DMS153 treated with DMSO at 0.1 percent for 48 hours (cell line): ENCODE data around the gene USH1C.

ENCODE experiments used
- DNase-seq: peaks from one replicate; lab custom pipeline; 2025; ENCODE audit not compliant: unreplicated experiment; lab: John Stamatoyannopoulos, UW

The USH1C gene

GRCh38 chr11:17508791-17509190 lies 35.4 kb downstream of the USH1C start:
- DNase-seq = no peak

- no peak for DNase-seq
Observed at GRCh38 chr11:17508306-17508705, 35.9 kb downstream of the USH1C start.

- DNase-seq = no peak
Observed at GRCh38 chr11:17507773-17508172, 36.4 kb downstream of the USH1C start.

GRCh38 chr11:17506942-17507341 lies 37.3 kb downstream of the USH1C start:
- no peak for DNase-seq

GRCh38 chr11:17506314-17506713 lies 37.9 kb downstream of the USH1C start:
- DNase-seq = no peak

GRCh38 chr11:17505146-17505545 lies 39.1 kb downstream of the USH1C start:
- DNase-seq = no peak

GRCh38 chr11:17504330-17505107 lies 39.7 kb downstream of the USH1C start:
- DNase-seq = peak; percentile 66

- no peak for DNase-seq
Observed at GRCh38 chr11:17502630-17503029, 41.6 kb downstream of the USH1C start.

- DNase-seq = no peak
Observed at GRCh38 chr11:17500673-17501072, 43.5 kb downstream of the USH1C start.

- DNase-seq = no peak
Observed at GRCh38 chr11:17498475-17498874, 45.7 kb downstream of the USH1C start.

- peak; percentile 73 for DNase-seq
Observed at GRCh38 chr11:17498058-17498457, 46.2 kb downstream of the USH1C start.

- DNase-seq = no peak
Observed at GRCh38 chr11:17496406-17496805, 47.8 kb downstream of the USH1C start.

GRCh38 chr11:17494019-17494418 lies 50.2 kb downstream of the USH1C start:
- no peak for DNase-seq

- no peak for DNase-seq
Observed at GRCh38 chr11:17490938-17491337, 53.3 kb downstream of the USH1C start.

- DNase-seq = no peak
Observed at GRCh38 chr11:17490232-17490631, 54.0 kb downstream of the USH1C start.

GRCh38 chr11:17489751-17490150 lies 54.5 kb downstream of the USH1C start:
- DNase-seq = no peak

- no peak for DNase-seq
Observed at GRCh38 chr11:17488563-17488962, 55.7 kb downstream of the USH1C start.

GRCh38 chr11:17486646-17487045 lies 57.6 kb downstream of the USH1C start:
- no peak for DNase-seq

- no peak for DNase-seq
Observed at GRCh38 chr11:17483505-17483904, 60.7 kb downstream of the USH1C start.

- no peak for DNase-seq
Observed at GRCh38 chr11:17481905-17482304, 62.3 kb downstream of the USH1C start.

- no peak for DNase-seq
Observed at GRCh38 chr11:17479284-17480214, 64.7 kb downstream of the USH1C start.

GRCh38 chr11:17478070-17478469 lies 66.1 kb downstream of the USH1C start:
- no peak for DNase-seq
